Chondrocyte (in vitro differentiated cells): ENCODE data around the gene MRPL52. TPM values are rescaled to one million over a fixed set of nuclear protein-coding genes. Genes with fewer than 3 reads are reported as not detected.
"Not testable (repeated sequence)": the region's sequence is repeated elsewhere in the genome, so short reads cannot be mapped to it uniquely, and the experiment has no call there.

ENCODE experiments used
- DNase-seq: peaks from one replicate; pipeline ENCODE4 v3.0.0; 2021; ENCODE audit warnings: mixed read lengths, low spot score
- H3K27ac Mint-ChIP-seq: one replicate; pipeline ENCODE4 v1.8.0; 2021; ENCODE audit warnings: mild to moderate bottlenecking, moderate library complexity, mixed read lengths; ENCODE audit not compliant: unreplicated experiment
- H3K27me3 Mint-ChIP-seq: 2 replicates; pipeline ENCODE4 v1.8.0; 2021; ENCODE audit warnings: low read depth, mixed read lengths
- H3K36me3 Mint-ChIP-seq: 2 replicates; pipeline ENCODE4 v1.8.0; 2021; ENCODE audit warnings: low read depth, mixed read lengths
- H3K4me1 Mint-ChIP-seq: 2 replicates; pipeline ENCODE4 v1.8.0; 2021; ENCODE audit warnings: low read depth, mild to moderate bottlenecking, mixed read lengths
- H3K4me3 Mint-ChIP-seq: one replicate; pipeline ENCODE4 v1.8.0; 2021; ENCODE audit warnings: mild to moderate bottlenecking, moderate library complexity, mixed read lengths; ENCODE audit not compliant: unreplicated experiment
- H3K9me3 Mint-ChIP-seq: 2 replicates; pipeline ENCODE4 v1.8.0; 2021; ENCODE audit warnings: low read depth, mixed read lengths
- total RNA-seq: library from RNA; stranded (reverse); gene quantifications from 3 replicates; pipeline ENCODE4 v1.2.1, GENCODE V29; 2021
- TF ChIP-seq, protein P1 (sequence below): fragments of 200-600 bp; sonication (generic); IDR thresholded peaks from 2 replicates; pipeline ENCODE4 v1.5.0; 2021; ENCODE audit warnings: antibody characterized with exemption, mild to moderate bottlenecking, moderate library complexity

The MRPL52 gene
- total RNA-seq, 1 donor from 2014 or later = 71.5 TPM

DNA sequence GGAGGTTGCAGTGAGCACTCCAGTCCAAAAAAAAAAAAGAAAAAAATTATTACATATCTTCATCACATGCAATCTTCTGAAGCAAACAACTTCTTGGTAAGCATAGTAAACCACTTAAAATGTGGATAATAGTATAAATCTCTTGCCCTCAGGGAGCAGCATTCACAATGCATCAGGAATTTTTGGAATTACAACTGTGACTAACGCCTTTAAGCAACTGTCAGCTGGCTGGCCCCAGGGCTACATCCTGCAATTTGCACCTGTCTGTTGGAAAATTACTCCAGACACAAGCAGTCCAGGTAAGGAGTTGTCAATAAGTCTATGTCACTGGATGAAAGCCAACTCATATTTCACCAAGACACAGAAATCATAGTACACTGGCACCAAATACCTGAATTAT, 9.0 kb upstream of the MRPL52 start:
- H3K36me3 Mint-ChIP-seq = no peaks in the 10 kb centered on the region
- peaks cover 54% of the 10 kb centered on the region for H3K4me1 Mint-ChIP-seq
- peak overlapping the region; percentile 36 for H3K27ac Mint-ChIP-seq
- H3K27me3 Mint-ChIP-seq = no peaks in the 10 kb centered on the region
- no peak for DNase-seq
- TF ChIP-seq, protein P1, sequence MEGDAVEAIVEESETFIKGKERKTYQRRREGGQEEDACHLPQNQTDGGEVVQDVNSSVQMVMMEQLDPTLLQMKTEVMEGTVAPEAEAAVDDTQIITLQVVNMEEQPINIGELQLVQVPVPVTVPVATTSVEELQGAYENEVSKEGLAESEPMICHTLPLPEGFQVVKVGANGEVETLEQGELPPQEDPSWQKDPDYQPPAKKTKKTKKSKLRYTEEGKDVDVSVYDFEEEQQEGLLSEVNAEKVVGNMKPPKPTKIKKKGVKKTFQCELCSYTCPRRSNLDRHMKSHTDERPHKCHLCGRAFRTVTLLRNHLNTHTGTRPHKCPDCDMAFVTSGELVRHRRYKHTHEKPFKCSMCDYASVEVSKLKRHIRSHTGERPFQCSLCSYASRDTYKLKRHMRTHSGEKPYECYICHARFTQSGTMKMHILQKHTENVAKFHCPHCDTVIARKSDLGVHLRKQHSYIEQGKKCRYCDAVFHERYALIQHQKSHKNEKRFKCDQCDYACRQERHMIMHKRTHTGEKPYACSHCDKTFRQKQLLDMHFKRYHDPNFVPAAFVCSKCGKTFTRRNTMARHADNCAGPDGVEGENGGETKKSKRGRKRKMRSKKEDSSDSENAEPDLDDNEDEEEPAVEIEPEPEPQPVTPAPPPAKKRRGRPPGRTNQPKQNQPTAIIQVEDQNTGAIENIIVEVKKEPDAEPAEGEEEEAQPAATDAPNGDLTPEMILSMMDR = no peak
- no peak overlapping the region for H3K4me3 Mint-ChIP-seq
- H3K9me3 Mint-ChIP-seq = no peaks in the 10 kb centered on the region

DNA sequence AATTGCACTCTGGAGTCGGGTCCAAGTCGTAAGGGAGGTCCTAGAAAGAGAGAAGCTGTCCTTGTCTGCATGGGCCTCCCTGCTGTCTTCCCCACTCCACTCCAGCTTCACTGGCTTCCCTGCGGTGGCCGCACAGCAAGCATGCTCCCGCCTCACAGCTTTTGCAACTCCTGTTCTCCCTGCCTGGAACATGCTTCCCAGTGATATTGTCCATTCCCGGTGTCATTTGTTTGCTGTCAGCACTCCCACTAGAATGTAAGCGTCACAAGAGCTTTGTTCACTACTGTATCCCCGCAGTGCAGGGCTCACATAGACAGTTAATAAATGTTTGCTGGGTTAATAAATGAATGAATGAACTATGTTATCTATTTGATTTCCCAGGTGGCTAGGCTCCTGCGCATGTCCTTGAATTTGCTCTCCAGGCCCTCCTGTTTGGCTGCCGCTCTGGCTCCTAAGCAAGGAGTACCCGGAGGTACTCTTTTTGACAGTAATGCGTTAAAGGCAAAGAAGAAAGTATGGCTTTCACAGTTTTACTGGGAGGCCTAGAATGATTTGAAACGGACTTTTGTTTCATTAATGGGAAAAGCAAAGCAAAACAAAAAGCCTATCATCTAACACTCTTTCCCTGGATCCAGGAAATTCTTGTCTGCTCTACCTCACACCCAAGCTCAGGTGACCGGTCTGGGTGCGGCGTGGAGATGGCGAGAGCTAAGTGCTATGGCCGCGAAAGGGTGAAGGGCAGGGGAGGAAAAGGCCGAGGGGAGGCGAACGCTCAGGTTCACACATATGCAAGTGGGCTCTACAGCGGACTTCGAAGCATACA, 8.3 kb upstream of the MRPL52 start:
- Mint-ChIP-seq H3K27me3 (no peaks in the 10 kb centered on the region), H3K27ac (peak overlapping the region; percentile 64), H3K9me3 (no peaks in the 10 kb centered on the region), H3K4me3 (no peak overlapping the region), H3K4me1 (peaks cover 49% of the 10 kb centered on the region), H3K36me3 (no peaks in the 10 kb centered on the region)
- DNase-seq = no peak
- TF ChIP-seq, protein P1 = no peak

DNA sequence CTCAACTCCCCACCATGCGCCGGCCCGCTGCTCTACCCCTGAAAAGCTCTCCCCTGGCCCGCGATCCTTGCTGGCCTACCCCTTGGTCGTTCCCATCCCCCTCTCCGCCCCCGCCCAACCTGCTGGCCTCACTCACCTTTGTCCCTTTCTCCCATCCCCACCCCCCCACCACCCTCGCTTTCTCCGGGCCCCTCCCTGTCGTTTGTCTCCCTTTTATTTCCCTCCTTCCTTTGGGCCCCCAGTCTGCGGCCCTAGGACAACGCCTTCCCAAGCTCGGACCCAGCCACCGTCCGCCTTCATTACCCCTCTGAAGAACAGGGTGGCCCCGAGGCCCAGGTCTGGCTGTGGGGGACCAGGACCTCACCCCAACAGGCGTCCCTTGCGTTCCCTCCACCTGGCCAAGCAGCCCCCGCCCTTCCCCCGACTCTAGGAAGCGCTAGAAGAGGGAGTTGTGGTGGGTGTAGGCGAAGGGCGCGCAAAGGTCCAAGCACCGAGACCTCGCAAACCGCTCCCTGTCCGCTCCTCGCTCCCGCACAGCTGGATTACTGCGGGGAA, 7.6 kb upstream of the MRPL52 start:
- no peaks in the 10 kb centered on the region for H3K36me3 Mint-ChIP-seq
- H3K27ac Mint-ChIP-seq = peak overlapping the region; percentile 89
- H3K9me3 Mint-ChIP-seq = no peaks in the 10 kb centered on the region
- no peaks in the 10 kb centered on the region for H3K27me3 Mint-ChIP-seq
- peaks cover 49% of the 10 kb centered on the region for H3K4me1 Mint-ChIP-seq
- H3K4me3 Mint-ChIP-seq = no peak overlapping the region
- DNase-seq = no peak
- TF ChIP-seq, protein P1 = no peak

DNA sequence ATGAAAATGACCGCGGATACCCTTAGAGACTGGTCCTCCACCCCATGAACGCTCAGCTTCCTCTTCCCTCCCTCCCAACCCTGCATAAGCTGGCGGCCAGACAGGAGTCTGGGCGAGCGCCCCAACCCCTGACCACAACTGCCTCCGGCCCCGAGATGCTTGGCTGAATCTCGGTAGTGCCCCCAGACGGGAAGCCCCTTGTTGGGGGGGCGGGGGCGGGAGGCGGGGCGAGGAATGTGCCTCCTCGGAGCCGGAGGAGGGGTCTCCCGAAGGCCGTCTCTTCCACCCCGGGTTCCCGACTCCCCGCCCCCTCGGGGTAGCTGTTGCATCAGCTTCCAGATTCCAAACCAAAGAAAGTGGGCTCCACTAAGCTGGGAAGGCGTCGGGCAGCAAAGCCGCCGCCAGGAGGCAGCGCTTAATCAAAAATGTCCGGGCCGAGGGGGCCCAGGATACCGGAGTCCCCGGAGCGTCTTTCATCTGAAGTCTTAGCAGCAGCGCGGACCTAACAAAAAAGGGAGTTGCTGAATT, 7.1 kb upstream of the MRPL52 start:
- Mint-ChIP-seq H3K27me3 (no peaks in the 10 kb centered on the region), H3K9me3 (no peaks in the 10 kb centered on the region), H3K27ac (peak overlapping the region; percentile 89), H3K4me1 (peaks cover 49% of the 10 kb centered on the region), H3K4me3 (peak overlapping the region; percentile 58), H3K36me3 (no peaks in the 10 kb centered on the region)
- no peak for DNase-seq
- TF ChIP-seq, protein P1 = peak; percentile 97

DNA sequence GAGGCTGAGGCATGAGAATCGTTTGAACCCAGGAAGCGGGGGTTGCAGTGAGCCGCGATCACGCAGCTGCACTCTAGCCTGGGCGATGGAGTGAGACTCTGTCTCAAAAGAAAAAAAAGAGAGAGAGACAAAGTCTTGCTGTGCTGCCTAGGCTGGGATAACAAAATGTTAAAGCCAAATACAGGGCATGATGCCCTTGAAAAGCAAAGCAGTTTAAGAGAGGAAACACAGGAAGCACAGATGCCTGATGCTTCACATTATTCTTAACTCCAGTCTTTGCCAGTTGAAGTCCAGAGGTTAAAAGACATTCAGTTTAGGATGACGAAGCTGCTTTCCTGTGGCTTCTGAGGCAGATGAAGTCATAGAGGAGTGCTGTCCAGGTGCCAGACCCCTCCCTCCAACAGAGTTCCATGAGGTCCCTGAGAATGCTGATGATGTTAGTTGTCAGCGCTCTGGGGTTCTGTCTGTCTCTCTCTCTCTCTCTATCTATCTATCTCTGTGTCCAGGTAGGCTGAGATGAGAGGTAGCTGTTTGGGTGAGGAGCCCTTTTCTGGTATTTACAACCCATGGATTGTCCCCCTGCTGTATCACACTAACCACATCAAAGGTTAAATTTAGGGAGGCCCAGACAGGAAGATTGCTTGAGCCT, 4.9 kb upstream of the MRPL52 start:
- Mint-ChIP-seq H3K4me1 (peaks cover 40% of the 10 kb centered on the region), H3K9me3 (no peaks in the 10 kb centered on the region), H3K27me3 (no peaks in the 10 kb centered on the region), H3K27ac (peak overlapping the region; percentile 72), H3K4me3 (no peak overlapping the region), H3K36me3 (no peaks in the 10 kb centered on the region)
- TF ChIP-seq, protein P1 = no peak
- DNase-seq = no peak

DNA sequence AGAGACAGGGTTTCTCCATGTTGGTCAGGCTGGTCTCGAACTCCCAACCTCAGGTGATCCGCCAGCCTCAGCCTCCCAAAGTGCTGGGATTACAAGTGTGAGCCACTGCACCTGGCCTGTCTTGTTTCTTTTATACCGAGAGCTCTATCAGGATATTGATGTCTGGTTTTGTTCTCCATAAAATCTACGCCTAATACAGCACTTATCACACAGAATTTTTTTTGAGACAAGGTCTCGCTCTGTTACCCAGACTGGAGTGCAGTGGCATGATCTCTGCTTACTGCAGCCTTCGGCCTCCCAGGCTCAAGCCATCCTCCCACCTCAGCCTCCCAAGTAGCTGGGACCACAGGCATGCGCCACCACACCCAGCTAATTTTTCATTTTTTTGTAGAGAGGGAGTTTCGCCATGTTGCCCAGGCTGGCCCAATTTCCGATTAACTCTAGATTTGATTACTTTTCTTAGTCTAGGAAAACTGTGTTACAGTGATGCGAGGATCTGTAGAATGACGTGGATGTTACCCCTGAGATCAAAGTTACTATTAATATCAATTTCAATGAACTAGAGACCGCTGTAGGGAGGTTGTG, 519 bp upstream of the MRPL52 start:
- H3K9me3 Mint-ChIP-seq, DNase-seq, H3K27me3 Mint-ChIP-seq, H3K36me3 Mint-ChIP-seq: not testable (repeated sequence)
- Mint-ChIP-seq H3K4me3 (peak overlapping the region; percentile 97), H3K4me1 (peaks cover 29% of the 10 kb centered on the region), H3K27ac (peak overlapping the region; percentile 96)
